ENCODE data around the gene UNG. TPM values are rescaled to one million over a fixed set of nuclear protein-coding genes. Genes with fewer than 3 reads are reported as not detected.
A peak's percentile ranks its signal among the peaks of the same experiment; 100 is the strongest.
"Not testable (repeated sequence)": the region's sequence is repeated elsewhere in the genome, so short reads cannot be mapped to it uniquely, and the experiment has no call there.

Gene UNG
- total and polyA plus RNA-seq, 2 of the 8 experiments (the other 6 are each of a cell fraction or from before 2014, with no cell fraction given): 71.6 to 163 TPM

- H3K23ac ChIP-seq (ENCODE audit: insufficient read length); H2BK20ac ChIP-seq (ENCODE audit: low read length); H4K91ac ChIP-seq (replicated peaks; ENCODE audit: insufficient read length, low read length); H3K23me2 ChIP-seq (ENCODE audit: low read depth, low read length); H3K36me3 ChIP-seq (ENCODE audit: control insufficient read depth in 2 of 4, insufficient read depth in 4 of 4, low read length in 3 of 4); H3K4me1 ChIP-seq (replicated peaks in 1 of 4; ENCODE audit: control insufficient read depth in 3 of 4, insufficient read depth in 4 of 4, low read length in 3 of 4); H3K79me2 ChIP-seq (ENCODE audit: control insufficient read depth in 1 of 2, insufficient read depth in 2 of 2, low read length in 2 of 2); H3K18ac ChIP-seq (ENCODE audit: extremely low read depth, low read length); H3K56ac ChIP-seq (replicated peaks; ENCODE audit: insufficient read length, low read depth, low read length); H2BK15ac ChIP-seq (ENCODE audit: low read length); H3K27me3 ChIP-seq (replicated peaks in 1 of 4; ENCODE audit: control insufficient read depth in 3 of 4, extremely low read depth in 1 of 4, insufficient read depth in 3 of 4, low read length in 3 of 4); H3K4me3 ChIP-seq (ENCODE audit: extremely low read depth in 1 of 4, insufficient read depth in 2 of 4, low read depth in 3 of 4, low read length in 4 of 4); H2BK120ac ChIP-seq (replicated peaks; ENCODE audit: low read depth, low read length); H2AFZ ChIP-seq (ENCODE audit: low read length); H3K4ac ChIP-seq (replicated peaks; ENCODE audit: insufficient read length, low read depth, low read length); H3K79me1 ChIP-seq (ENCODE audit: low read depth, low read length); H3K27ac ChIP-seq (ENCODE audit: low read depth, low read length); H2AK5ac ChIP-seq (ENCODE audit: low read depth, low read length); H4K8ac ChIP-seq (ENCODE audit: extremely low read depth, insufficient read depth, low read length); FAIRE-seq; H2BK5ac ChIP-seq (ENCODE audit: low read depth, low read length); H3K9ac ChIP-seq (replicated peaks in 1 of 4; ENCODE audit: extremely low read depth in 1 of 4, low read depth in 3 of 4, low read length in 3 of 4); H2BK12ac ChIP-seq (ENCODE audit: low read depth, low read length); H4K20me1 ChIP-seq (replicated peaks in 1 of 2; ENCODE audit: control insufficient read depth in 1 of 2, insufficient read depth in 2 of 2, low read length in 2 of 2); H3K14ac ChIP-seq (ENCODE audit: insufficient read length); H4K5ac ChIP-seq (ENCODE audit: insufficient read length, low read depth, low read length); H3K9me3 ChIP-seq (ENCODE audit: insufficient read depth in 2 of 2, low read depth in 1 of 2, low read length in 1 of 2): not testable (repeated sequence)
- WGBS, 2 experiments (ENCODE audit: extremely low coverage in 1 of 2, insufficient coverage in 1 of 2, insufficient read length in 1 of 2, insufficient replicate concordance in 2 of 2, low coverage in 1 of 2, low lambda C conversion rate in 2 of 2, missing lambda C conversion rate in 1 of 2): 86% methylated on average over 4 of the region's 4 CpGs; no CpG with 5 or more reads in 1 of the 2 experiments
- CTCF ChIA-PET (ENCODE audit: partially characterized antibody): interaction anchor here (0.8 to 1.9 kb wide), 4 partner anchors 13 to 210 kb away, joined by 3 to 6 read pairs (median 4); no protein-coding TSS in a partner anchor
- peak overlapping the region in 1 of 2 experiments; percentile 91; a peak in 1 of 4 replicates for H3K4me2 ChIP-seq (ENCODE audit: insufficient read depth in 1 of 2, low read depth in 2 of 2, low read length in 2 of 2)
- POLR2A ChIA-PET (ENCODE audit: partially characterized antibody): interaction anchor here (1.5 kb wide), 1 partner anchor 42 kb away, joined by 4 read pairs; no protein-coding TSS in a partner anchor
- DNase-seq (ENCODE audit: low read depth in 1 of 2, low spot score in 2 of 2): peak in 1 of 2 experiments; percentile 3
Observed at GRCh38 chr12:109054124-109054513, 43.3 kb upstream of the UNG start.
